A172 (cell line): ENCODE data around the gene ACOT11. TPM values are rescaled to one million over a fixed set of nuclear protein-coding genes. Genes with fewer than 3 reads are reported as not detected.

ENCODE experiments used
- DNase-seq: peaks from one replicate; pipeline ENCODE4 v3.0.0-alpha.2; 2015; ENCODE audit warnings: low spot score
- total RNA-seq: library from RNA; depleted of rRNA; stranded (reverse); fragments of >200 nt; shearing (Covaris generic); gene quantifications from 2 replicates; pipeline ENCODE4 v1.2.3, GENCODE V29; 2014

ACOT11 gene
- total RNA-seq, 1 experiment from 2014 or later, result 3.0 TPM

- no peak for DNase-seq
Measured at GRCh38 chr1:54585181-54586066, 37.4 kb downstream of the ACOT11 start.

GRCh38 chr1:54588377-54588776 lies 40.3 kb downstream of the ACOT11 start:
- no peak for DNase-seq

GRCh38 chr1:54591127-54591756 lies 43.2 kb downstream of the ACOT11 start:
- DNase-seq, result no peak

DNA sequence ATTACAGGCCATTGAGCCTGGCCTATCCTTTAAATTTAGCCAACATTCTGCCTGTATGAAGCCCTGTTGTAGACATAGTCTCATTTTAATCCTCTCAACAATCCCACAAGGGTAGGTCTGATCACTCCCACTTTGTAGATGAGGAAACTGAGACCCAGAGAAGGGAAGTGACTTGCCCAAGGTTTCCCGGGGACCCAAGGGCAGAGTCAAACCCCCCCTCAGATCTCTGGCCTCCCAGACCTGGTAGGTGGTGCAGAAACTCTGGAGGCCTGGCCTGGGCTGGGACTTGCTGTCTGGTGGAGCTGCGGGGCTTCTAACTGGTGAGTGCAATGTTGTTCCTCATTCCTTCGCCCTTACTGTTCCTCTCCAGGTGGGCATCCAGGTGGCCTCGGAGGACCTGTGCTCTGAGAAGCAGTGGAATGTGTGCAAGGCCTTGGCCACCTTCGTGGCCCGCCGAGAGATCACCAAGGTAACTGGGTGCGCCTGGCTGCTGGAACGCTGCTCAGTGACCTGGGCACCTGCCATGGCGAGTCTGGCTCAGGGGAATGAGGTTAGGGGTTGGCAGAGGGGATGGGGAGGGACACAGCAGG lies 45.6 kb downstream of the ACOT11 start:
- no peak for DNase-seq

GRCh38 chr1:54594463-54594862 lies 46.4 kb downstream of the ACOT11 start:
- DNase-seq, result no peak

- no peak for DNase-seq
Measured at GRCh38 chr1:54595956-54596498, 48.0 kb downstream of the ACOT11 start.

DNA sequence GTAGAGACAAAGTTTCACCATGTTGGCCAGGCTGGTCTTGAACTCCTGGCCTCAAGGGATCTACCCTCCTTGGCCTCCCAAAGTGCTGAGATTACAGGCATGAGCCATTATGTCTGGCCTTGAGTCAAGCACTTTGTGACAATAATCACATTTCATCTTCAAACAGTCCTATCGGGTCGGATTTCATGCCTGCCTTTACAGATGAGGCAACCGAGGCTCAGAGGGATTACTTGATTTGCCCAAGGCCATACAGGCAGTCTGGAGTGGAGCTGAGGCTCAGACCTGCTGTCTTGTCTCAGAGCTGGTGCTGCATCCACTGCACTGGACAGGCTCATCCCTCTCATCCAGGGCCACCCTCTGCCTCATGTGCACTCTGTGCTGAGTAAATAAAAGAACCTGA lies 48.7 kb downstream of the ACOT11 start:
- DNase-seq, result no peak

- DNase-seq, result no peak
Measured at GRCh38 chr1:54597455-54598030, 49.5 kb downstream of the ACOT11 start.

- no peak for DNase-seq
Measured at GRCh38 chr1:54599211-54599823, 51.3 kb downstream of the ACOT11 start.

GRCh38 chr1:54600947-54601721 lies 53.1 kb downstream of the ACOT11 start:
- DNase-seq, result no peak

GRCh38 chr1:54601730-54602129 lies 53.7 kb downstream of the ACOT11 start:
- no peak for DNase-seq

DNA sequence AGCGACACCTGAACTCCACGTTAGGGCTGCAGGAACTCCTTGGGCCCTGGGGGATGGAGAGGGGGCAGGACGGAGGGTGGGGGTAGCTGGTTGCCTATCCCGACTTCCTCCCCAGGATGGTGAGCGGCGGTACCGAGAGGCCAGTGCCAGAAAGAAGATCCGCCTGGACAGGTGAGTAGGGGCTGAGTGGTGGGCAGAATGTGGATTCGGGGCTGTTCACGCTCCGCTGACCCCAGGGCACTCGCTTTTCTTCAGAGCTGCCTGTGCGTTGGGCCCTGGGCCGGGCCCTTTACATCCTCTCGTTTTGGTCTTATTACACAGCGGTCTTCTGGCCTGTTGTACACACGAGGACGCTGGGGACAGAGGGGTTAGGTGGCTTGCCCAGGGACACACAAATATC lies 54.5 kb downstream of the ACOT11 start:
- DNase-seq, result no peak

DNA sequence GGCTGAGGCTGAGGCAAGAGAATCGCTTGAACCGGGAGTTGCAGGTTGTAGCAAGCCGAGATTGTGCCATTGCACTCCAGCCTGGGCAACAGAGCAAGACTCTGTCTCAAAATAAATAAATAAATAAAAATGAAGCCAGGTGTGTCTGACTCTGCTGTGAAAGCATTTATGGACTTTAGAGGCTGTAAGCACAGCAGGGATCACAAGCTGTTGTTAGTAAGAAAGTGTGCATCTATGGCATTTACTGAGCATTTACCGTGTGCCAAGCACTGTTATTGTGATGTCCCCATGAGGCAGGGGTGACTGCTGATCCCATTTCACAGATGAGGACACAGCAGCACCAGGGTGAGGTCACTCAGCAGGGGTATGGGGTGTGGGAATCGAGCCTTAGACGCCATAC lies 55.2 kb downstream of the ACOT11 start:
- DNase-seq, result no peak

- DNase-seq, result no peak
Measured at GRCh38 chr1:54604051-54604450, 56.0 kb downstream of the ACOT11 start.

GRCh38 chr1:54604572-54605370 lies 56.7 kb downstream of the ACOT11 start:
- peak; percentile 60 for DNase-seq

DNA sequence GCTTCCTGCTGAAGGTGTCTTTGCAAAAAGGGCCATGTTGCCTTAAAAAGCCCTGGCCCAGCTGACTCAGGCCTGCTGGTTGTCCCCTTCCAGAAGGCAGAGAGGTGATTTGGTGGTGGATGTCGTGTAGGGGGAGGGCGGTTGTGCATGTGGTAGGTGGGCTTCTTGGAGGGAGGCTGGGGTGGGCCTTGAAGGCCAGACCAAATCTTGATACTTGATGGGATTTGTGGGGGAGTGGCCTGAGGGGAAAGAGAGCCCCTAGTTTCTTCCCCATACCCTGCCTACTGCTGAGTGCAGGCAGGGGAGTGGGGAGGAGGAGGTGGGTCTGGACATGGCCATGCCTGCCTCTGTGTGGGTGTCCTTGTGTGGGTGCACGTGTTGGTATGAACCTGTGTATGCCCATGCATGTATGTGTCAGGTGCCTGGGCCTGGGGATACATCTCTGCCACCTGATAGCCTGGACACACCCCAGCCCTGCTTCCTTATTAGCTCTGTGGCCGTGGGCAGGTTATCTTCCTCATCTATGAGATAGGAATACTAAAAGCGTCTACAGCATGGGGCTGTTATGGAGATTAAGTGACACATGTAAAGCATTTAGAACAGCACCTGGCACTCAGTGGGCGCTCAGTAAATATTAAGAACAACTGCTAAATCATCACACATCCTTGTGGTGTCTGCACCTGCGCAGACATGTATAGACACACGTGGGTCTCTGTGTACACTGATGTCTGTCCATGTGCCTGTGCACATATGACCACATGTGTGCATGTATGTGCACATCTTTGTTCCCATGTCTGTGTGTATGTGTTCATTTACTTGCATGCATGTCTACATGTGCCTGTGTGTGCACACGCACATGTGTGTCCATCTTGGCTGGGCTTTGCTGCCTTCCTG lies 58.3 kb downstream of the ACOT11 start:
- no peak for DNase-seq

DNA sequence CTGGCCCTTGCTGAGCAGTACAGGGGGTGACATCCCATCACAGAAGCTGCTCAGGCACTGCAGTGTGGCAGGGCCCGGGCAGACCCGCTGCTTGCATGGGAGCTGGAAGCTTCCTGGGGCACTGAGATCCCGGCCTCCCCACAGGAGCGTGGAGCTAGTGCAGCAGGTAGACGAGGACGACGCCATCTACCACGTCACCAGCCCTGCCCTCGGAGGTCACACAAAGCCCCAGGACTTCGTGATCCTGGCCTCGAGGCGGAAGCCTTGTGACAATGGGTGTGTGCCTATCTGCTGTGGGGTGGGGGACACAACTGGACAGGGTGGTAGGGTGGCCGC lies 58.9 kb downstream of the ACOT11 start:
- no peak for DNase-seq

DNA sequence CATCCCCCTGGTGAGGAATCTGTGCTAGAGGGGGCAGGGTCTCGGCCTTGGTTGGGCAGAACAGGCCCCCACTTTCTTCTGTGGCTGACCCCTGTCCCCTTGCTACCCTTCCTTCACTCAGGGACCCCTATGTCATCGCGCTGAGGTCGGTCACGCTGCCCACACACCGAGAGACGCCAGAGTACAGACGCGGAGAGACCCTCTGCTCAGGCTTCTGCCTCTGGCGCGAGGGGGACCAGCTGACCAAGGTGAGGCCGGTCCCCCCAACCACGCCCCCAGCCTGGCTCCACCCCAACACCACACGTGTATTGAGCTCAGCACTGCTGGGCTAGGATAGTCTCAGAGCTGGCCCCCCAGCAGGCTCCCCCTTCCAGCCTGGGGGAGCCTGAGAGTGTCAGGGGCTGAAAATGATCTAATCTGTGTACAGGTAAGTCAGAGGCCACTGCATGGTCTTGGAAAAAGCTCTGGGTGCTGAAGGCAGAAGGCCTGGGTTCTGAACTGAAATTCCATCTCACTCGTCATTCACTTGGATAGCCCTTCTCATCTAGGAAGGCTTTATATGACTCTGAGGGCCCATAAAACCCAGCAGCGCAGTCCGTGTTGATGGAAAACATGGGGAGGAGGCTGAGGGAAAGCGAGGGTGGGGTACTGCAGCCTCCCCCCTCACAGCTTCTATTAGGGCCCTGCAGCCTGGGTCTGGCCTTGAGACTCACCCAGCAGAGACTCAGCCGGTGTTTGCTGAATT lies 60.0 kb downstream of the ACOT11 start:
- DNase-seq, result no peak
